Hematopoietic multipotent progenitor cell treated with erythropoietin and hydrocortisone succinate and interleukin-3 and kit ligand, for 8 days (in vitro differentiated cells): ENCODE data around the gene KRT38.
"Not testable (repeated sequence)": the region's sequence is repeated elsewhere in the genome, so short reads cannot be mapped to it uniquely, and the experiment has no call there.

Experiments
- DNase-seq: peaks from one replicate; pipeline ENCODE4 v3.0.0-alpha.2; 2015

The KRT38 gene

DNA sequence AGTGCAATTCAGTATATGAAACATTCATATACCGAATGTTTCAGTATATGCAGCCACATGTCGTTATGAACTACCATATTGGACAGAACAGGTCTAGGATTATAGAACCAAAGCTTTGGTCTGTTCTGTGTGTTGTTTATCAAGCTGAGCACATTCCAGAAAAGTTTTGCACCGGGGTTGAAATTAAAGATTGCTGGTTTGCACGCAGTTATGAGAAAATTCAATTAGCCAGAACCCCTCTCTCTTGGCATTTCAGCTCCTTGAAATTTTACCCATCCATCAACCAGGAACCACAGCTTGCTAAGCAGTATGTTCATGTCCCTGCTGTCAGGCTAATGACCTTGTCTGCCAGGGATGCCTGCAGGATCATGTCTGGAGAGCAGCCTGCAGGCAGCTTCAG, 16.9 kb upstream of the KRT38 start:
- DNase-seq, result no peak

GRCh38 chr17:41456204-41456603, 15.4 kb upstream of the KRT38 start:
- no peak for DNase-seq

GRCh38 chr17:41455236-41455635, 14.5 kb upstream of the KRT38 start:
- DNase-seq, result no peak

- no peak for DNase-seq
Observed at GRCh38 chr17:41453066-41453465, 12.3 kb upstream of the KRT38 start.

- peak; percentile 10 for DNase-seq
Observed at GRCh38 chr17:41452281-41452680, 11.5 kb upstream of the KRT38 start.

GRCh38 chr17:41451154-41451728, 10.5 kb upstream of the KRT38 start:
- no peak for DNase-seq

- no peak for DNase-seq
Observed at GRCh38 chr17:41449008-41449407, 8.2 kb upstream of the KRT38 start.

DNA sequence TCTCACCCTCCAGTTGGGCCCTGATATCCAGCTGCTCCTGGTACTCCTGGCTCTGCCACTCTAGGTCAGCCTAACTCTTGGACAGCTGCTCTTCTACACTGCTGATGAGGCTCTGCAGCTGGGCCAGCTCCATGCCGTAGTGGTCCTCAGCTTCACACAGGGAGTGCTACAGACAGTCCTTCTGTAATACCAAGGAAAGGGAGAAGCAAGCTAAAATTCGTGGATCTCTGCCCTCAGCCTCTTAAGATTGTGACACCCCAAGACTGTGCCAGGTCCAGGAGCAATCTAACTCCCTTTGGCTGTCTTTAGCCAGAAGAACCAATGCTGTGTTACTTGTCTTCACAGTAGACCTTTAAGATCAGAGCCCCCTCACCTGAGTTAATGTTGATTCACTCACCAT, 7.7 kb upstream of the KRT38 start:
- no peak for DNase-seq

DNA sequence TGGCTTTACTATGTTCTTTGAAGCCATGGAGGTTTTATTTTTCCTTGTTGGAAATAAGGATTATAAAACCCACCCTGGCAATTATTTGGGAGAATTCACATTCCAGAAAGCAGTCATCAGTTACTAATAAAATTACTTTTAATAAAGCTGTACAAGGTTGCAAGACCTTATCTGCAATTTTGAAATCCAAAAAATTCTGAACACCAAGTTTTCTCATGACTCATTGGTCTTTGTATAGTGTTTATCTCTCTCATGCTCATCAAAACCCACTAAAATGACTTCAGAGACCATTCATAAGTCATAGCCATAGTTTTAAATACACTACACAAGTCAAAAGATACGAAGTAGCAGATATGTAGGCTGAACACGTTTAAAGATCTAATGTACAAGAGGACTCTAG, 6.0 kb upstream of the KRT38 start:
- DNase-seq, result no peak

- DNase-seq, result no peak
Observed at GRCh38 chr17:41444640-41445039, 3.9 kb upstream of the KRT38 start.

GRCh38 chr17:41444186-41444585, 3.4 kb upstream of the KRT38 start:
- DNase-seq, result no peak

DNA sequence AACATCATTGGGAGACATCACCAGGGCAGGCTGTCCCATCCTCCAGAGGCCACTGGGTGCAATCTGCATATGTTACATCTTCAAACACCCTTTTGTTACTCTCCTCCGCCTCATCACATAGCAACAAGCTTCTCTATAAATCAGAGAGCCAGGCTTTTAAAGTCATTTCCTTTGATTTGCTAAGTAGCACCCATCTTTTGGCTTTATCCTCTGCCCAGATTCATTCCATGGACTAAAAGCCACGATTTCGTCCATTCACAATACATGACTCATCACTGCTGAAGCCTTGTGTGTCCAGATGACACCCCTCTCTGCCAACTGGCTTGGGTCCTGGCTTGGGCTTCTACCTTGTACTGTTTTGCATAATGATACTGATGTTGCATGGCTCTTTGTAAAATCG, 2.0 kb upstream of the KRT38 start:
- no peak for DNase-seq

GRCh38 chr17:41439375-41439774, 1.4 kb downstream of the KRT38 start:
- DNase-seq, result no peak

DNA sequence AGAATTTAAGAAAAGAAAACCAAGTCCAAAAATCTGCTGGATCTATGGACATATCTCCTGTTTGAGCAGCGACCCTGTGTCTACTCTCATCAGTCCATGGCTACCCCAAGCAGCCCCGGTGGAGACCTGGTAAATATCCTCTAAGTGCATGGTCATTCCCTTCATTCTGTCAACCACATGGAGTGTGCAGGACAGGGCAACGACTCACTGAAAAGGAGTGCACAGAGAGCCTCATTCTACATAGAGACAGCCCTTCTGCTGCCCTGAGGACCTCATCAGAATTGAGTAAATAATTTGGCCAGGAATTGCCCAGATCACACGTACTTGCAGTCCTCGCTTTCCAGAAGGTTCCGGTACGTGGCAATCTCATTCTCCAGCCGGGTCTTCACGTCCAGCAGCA, 3.0 kb downstream of the KRT38 start:
- DNase-seq, result no peak

GRCh38 chr17:41437254-41437653, 3.5 kb downstream of the KRT38 start:
- no peak for DNase-seq

- no peak for DNase-seq
Observed at GRCh38 chr17:41434415-41434814, 6.4 kb downstream of the KRT38 start.

- DNase-seq, result no peak
Observed at GRCh38 chr17:41434005-41434404, 6.8 kb downstream of the KRT38 start.

- no peak for DNase-seq
Observed at GRCh38 chr17:41433586-41433985, 7.2 kb downstream of the KRT38 start.

DNA sequence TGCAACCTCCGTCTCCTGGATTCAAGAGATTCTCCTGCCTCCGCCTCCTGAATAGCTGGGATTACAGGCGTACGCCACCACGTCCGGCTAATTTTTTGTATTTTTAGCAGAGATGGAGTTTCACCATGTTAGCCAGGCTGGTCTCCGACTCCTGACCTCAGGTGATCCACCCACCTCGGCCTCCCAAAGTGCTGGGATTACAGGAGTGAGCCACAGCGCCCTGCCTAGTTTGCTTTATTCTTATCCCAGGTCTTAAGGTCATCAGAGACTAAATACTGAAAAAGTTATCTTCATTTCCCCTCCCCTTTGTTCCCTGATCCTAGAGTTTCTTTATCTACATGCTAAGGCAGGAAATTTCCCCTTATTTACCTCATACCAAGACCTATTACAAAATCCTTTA, 10.4 kb downstream of the KRT38 start:
- not testable (repeated sequence) for DNase-seq

- DNase-seq, result no peak
Observed at GRCh38 chr17:41429667-41430066, 11.1 kb downstream of the KRT38 start.

GRCh38 chr17:41428591-41429291, 12.0 kb downstream of the KRT38 start:
- no peak for DNase-seq

- no peak for DNase-seq
Observed at GRCh38 chr17:41424111-41424635, 16.6 kb downstream of the KRT38 start, which contains the start of gene KRT37. Gene KRT37 (minus strand): TSS chr17:41424585. CDS start chr17:41424523, 62 bp downstream.

DNA sequence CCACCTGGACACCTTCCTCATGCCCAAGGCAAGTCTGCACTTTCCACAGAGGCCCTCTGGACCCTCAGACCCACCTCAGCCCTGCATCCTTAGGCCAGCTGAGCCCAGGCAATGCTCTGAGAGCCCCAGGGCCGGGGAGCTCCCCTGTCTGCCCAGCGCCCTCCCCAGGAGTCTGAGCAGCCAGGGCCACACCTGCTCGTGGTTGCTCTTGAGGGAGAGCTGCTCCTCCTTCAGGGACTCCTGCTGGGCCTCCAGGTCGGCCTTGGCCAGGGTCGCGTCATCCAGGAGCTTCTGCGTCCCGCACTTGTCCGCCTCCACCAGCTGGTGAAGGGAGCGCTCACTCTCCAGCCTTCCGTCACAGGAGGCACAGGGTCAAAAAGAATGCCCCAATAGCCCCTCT, 18.2 kb downstream of the KRT38 start:
- not testable (repeated sequence) for DNase-seq

DNA sequence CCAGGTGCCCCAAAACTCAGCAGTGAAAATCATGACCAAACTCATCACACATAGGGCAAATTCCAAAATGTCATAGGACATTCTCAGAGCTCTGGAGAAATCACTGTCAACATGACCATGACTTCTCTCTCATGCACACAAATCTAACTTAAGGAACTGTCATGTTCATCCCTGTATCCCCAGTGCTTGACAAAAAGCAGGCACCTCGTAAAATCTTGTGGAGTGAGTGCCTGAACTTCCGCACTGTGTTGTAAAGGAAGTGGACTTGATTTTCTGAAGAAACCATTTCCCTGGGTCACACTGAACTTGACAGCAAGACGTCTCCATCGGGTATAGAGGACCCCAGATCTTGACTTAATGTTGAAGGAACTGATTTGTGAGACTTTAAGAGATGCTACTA, 19.2 kb downstream of the KRT38 start:
- no peak for DNase-seq

DNA sequence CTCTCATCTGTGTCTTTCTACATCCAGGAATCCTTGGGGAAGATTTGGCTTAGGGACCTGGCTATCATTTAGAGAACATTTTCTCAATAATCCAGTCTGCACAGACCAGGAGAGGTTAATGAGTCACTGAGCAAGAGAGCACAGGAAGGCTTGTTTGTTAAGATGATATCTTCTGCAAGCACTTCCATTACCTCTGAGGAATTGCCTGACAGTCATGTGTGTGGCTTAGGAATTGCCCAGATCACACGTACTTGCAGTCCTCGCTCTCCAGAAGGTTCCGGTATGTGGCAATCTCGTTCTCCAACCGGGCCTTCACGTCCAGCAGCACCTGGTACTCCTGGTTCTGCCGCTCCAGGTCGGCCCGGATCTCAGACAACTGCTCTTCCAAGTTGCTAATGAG, 19.7 kb downstream of the KRT38 start:
- no peak for DNase-seq
